ENCODE data around the gene SPINT2.

DNA sequence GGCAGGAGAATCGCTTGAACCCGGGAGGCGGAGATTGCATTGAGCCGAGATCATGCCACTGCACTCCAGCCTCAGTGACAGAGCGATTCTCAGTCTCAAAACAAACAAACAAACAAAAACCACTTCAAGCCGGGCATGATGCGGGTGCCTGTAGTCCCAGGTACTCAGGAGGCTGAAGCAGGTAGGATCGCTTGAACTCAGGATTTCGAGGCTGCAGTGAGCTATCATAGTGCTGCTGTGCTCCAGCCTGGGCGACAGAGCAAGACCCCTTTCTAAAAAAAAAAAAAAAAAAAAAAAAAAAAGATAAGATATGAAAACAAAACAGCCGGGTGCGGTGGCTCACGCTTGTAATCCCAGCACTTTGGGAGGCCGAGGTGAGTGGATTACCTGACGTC, 21.1 kb upstream of the SPINT2 start:
- TF ChIP-seq POLR2A (IDR thresholded peaks at IDR 0.05; ENCODE audit: low read length): no peak
- no peak for TF ChIP-seq GATA1 (IDR thresholded peaks at IDR 0.05; ENCODE audit: low read depth, low read length)

All from erythroblast (primary cell).